Astrocyte (in vitro differentiated cells and primary cell): ENCODE results near the gene PRAMEF2.
"Not testable (repeated sequence)": the region's sequence is repeated elsewhere in the genome, so short reads cannot be mapped to it uniquely, and the experiment has no call there.

ENCODE experiments used
- CTCF ChIP-seq: IDR thresholded peaks from 2 replicates; pipeline ENCODE4 v1.5.1; 2011; ENCODE audit warnings: low read depth, mild to moderate bottlenecking, inconsistent platforms, low read length, moderate library complexity; ENCODE audit not compliant: insufficient read depth
- EZH2 ChIP-seq: IDR thresholded peaks from 2 replicates; pipeline ENCODE4 v1.6.1; 2012; ENCODE audit warnings: mild to moderate bottlenecking, low read length, inconsistent platforms; ENCODE audit not compliant: insufficient read depth

GRCh38 chr1:12898170-12898569 lies 41.3 kb downstream of the PRAMEF2 start, which contains the start of gene PRAMEF10:
- TF ChIP-seq EZH2, CTCF: not testable (repeated sequence)
